Measurements from ENCODE around the gene KCMF1.

The KCMF1 gene

GRCh38 chr2:85091838-85092237, 120.9 kb downstream of the KCMF1 start:
- no peak for DNase-seq
- Histone ChIP-seq H3K9me3 (ENCODE audit: severe bottlenecking) (no peaks in the 10 kb centered on the region), H3K36me3 (no peaks in the 10 kb centered on the region), H3K27ac (no peak overlapping the region), H3K4me3 (ENCODE audit: low read depth, low read length) (no peak overlapping the region), H3K27me3 (ENCODE audit: insufficient read depth, low read depth, severe bottlenecking) (no peaks in the 10 kb centered on the region)
- TF ChIP-seq CTCF (IDR thresholded peaks at IDR 0.05; ENCODE audit: low read depth, low read length), result no peak

GRCh38 chr2:85095094-85095493, 124.1 kb downstream of the KCMF1 start:
- no peaks in the 10 kb centered on the region for H3K36me3 ChIP-seq
- H3K27ac ChIP-seq, result no peak overlapping the region
- no peaks in the 10 kb centered on the region for H3K9me3 ChIP-seq (ENCODE audit: severe bottlenecking)
- no peak for DNase-seq
- H3K27me3 ChIP-seq (ENCODE audit: insufficient read depth, low read depth, severe bottlenecking), result no peaks in the 10 kb centered on the region
- TF ChIP-seq CTCF (IDR thresholded peaks at IDR 0.05; ENCODE audit: low read depth, low read length), result no peak
- H3K4me3 ChIP-seq (ENCODE audit: low read depth, low read length), result no peak overlapping the region

- Histone ChIP-seq H3K4me3 (ENCODE audit: low read depth, low read length) (no peak overlapping the region), H3K9me3 (ENCODE audit: severe bottlenecking) (no peaks in the 10 kb centered on the region), H3K27ac (no peak overlapping the region), H3K27me3 (ENCODE audit: insufficient read depth, low read depth, severe bottlenecking) (no peaks in the 10 kb centered on the region), H3K36me3 (no peaks in the 10 kb centered on the region)
- TF ChIP-seq CTCF (IDR thresholded peaks at IDR 0.05; ENCODE audit: low read depth, low read length), result no peak
- no peak for DNase-seq
Measured at GRCh38 chr2:85096616-85097015, 125.7 kb downstream of the KCMF1 start.

GRCh38 chr2:85104228-85104627, 133.3 kb downstream of the KCMF1 start:
- DNase-seq, result no peak
- no peaks in the 10 kb centered on the region for H3K9me3 ChIP-seq (ENCODE audit: severe bottlenecking)
- H3K4me3 ChIP-seq (ENCODE audit: low read depth, low read length), result no peak overlapping the region
- H3K36me3 ChIP-seq, result no peaks in the 10 kb centered on the region
- H3K27ac ChIP-seq, result no peak overlapping the region
- no peaks in the 10 kb centered on the region for H3K27me3 ChIP-seq (ENCODE audit: insufficient read depth, low read depth, severe bottlenecking)
- no peak for TF ChIP-seq CTCF (IDR thresholded peaks at IDR 0.05; ENCODE audit: low read depth, low read length)

- DNase-seq, result no peak
- Histone ChIP-seq H3K4me3 (ENCODE audit: low read depth, low read length) (no peak overlapping the region), H3K27me3 (ENCODE audit: insufficient read depth, low read depth, severe bottlenecking) (no peaks in the 10 kb centered on the region), H3K27ac (no peak overlapping the region), H3K9me3 (ENCODE audit: severe bottlenecking) (no peaks in the 10 kb centered on the region), H3K36me3 (no peaks in the 10 kb centered on the region)
- TF ChIP-seq CTCF (IDR thresholded peaks at IDR 0.05; ENCODE audit: low read depth, low read length), result no peak
Measured at GRCh38 chr2:85106489-85107180, 135.7 kb downstream of the KCMF1 start.

Data from WERI-Rb-1 (cell line).